ENCODE data around the gene GRPR.
"Not testable (repeated sequence)": the region's sequence is repeated elsewhere in the genome, so short reads cannot be mapped to it uniquely, and the experiment has no call there.

The GRPR gene

GRCh38 chrX:16134936-16135335 is 11.6 kb downstream of the GRPR start:
- Histone ChIP-seq H3K36me3 (ENCODE audit: control insufficient read depth, insufficient read depth, low read length) (no peaks in the 10 kb centered on the region), H3K27me3 (ENCODE audit: control insufficient read depth, insufficient read depth, low read length, poor library complexity, severe bottlenecking) (no peaks in the 10 kb centered on the region), H3K27ac (ENCODE audit: insufficient read depth, low read depth, low read length, poor library complexity, severe bottlenecking) (no peak overlapping the region), H3K4me1 (ENCODE audit: control insufficient read depth, insufficient read depth, low read length) (no peaks in the 10 kb centered on the region), H3K9me3 (ENCODE audit: control insufficient read depth, low read length) (no peaks in the 10 kb centered on the region), H3K4me3 (ENCODE audit: insufficient read depth, low read depth, low read length) (no peak overlapping the region)
- 65 to 88% methylated on average over 1 of the region's 1 CpG for WGBS, 2 experiments

DNA sequence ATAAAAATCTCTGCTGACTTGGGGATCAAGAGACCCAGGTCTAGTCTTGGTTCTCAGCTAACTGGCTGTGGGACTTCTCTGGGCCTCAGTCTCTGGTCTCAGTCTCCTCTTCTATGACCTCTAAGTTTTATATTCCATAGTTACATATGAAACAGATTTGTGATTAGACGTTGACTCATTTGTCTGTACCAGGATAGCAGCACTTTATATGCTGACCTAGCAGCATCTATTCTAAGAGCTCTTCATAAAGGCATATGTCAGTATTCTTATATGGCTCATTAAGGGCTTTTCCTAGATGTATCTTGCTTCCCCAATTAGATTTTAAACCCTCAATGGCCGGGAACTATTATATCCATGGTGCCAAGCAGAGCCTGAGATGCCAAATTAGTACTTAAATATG is 12.7 kb downstream of the GRPR start:
- H3K27me3 ChIP-seq (ENCODE audit: control insufficient read depth, insufficient read depth, low read length, poor library complexity, severe bottlenecking): no peaks in the 10 kb centered on the region
- no peaks in the 10 kb centered on the region for H3K36me3 ChIP-seq (ENCODE audit: control insufficient read depth, insufficient read depth, low read length)
- no peaks in the 10 kb centered on the region for H3K4me1 ChIP-seq (ENCODE audit: control insufficient read depth, insufficient read depth, low read length)
- H3K9me3 ChIP-seq (ENCODE audit: control insufficient read depth, low read length): no peaks in the 10 kb centered on the region
- no peak overlapping the region for H3K27ac ChIP-seq (ENCODE audit: insufficient read depth, low read depth, low read length, poor library complexity, severe bottlenecking)
- WGBS, 2 experiments: 95 to 100% methylated on average over 1 to 2 of the region's 2 CpGs
- H3K4me3 ChIP-seq (ENCODE audit: insufficient read depth, low read depth, low read length): no peak overlapping the region

GRCh38 chrX:16137416-16138107 is 14.2 kb downstream of the GRPR start:
- Histone ChIP-seq H3K36me3 (ENCODE audit: control insufficient read depth, insufficient read depth, low read length) (no peaks in the 10 kb centered on the region), H3K4me3 (ENCODE audit: insufficient read depth, low read depth, low read length) (no peak overlapping the region), H3K9me3 (ENCODE audit: control insufficient read depth, low read length) (no peaks in the 10 kb centered on the region), H3K27me3 (ENCODE audit: control insufficient read depth, insufficient read depth, low read length, poor library complexity, severe bottlenecking) (no peaks in the 10 kb centered on the region), H3K27ac (ENCODE audit: insufficient read depth, low read depth, low read length, poor library complexity, severe bottlenecking) (no peak overlapping the region), H3K4me1 (ENCODE audit: control insufficient read depth, insufficient read depth, low read length) (no peaks in the 10 kb centered on the region)

DNA sequence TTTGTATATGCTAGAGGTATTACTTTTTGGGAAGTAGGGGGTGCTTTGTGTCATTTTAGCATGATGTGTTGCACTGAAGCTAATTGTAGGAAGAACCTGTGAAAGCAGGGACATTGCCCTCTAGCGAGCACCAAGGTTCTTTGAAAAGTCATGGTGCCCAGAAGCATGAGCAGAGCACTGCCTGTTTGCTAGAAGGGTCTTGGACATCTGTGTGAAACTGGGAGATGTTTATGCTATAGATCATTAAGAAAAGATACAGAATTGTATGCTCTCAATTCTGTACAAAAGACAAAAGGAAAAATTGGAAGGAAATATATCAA is 14.7 kb downstream of the GRPR start:
- no peaks in the 10 kb centered on the region for H3K36me3 ChIP-seq (ENCODE audit: control insufficient read depth, insufficient read depth, low read length)
- H3K4me1 ChIP-seq (ENCODE audit: control insufficient read depth, insufficient read depth, low read length): no peaks in the 10 kb centered on the region
- no peak overlapping the region for H3K4me3 ChIP-seq (ENCODE audit: insufficient read depth, low read depth, low read length)
- 47 to 50% methylated on average over 1 of the region's 1 CpG for WGBS, 2 experiments
- H3K27ac ChIP-seq (ENCODE audit: insufficient read depth, low read depth, low read length, poor library complexity, severe bottlenecking): no peak overlapping the region
- H3K27me3 ChIP-seq (ENCODE audit: control insufficient read depth, insufficient read depth, low read length, poor library complexity, severe bottlenecking): no peaks in the 10 kb centered on the region
- no peaks in the 10 kb centered on the region for H3K9me3 ChIP-seq (ENCODE audit: control insufficient read depth, low read length)

DNA sequence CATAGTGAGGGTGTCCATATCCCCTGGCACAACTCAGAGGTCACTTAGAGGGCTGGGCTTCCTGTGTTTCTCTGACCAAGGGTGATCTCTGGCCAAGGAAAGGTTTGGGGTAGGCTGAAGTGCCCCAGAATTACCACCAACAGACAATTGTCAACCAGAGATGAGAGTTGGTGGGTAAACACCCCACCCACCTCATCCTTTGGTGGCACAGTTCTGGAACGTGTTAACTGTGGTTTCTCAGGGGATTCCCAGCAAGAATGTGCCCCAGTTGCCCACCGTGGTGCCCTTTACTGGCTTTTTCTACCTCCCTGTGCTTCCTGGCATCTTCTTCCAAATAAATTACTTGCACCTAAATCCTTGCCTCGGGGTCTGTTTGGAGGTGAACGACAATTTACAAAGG is 17.1 kb downstream of the GRPR start:
- Histone ChIP-seq H3K4me1 (ENCODE audit: control insufficient read depth, insufficient read depth, low read length) (no peaks in the 10 kb centered on the region), H3K9me3 (ENCODE audit: control insufficient read depth, low read length) (no peaks in the 10 kb centered on the region), H3K4me3 (ENCODE audit: insufficient read depth, low read depth, low read length) (no peak overlapping the region), H3K27me3 (ENCODE audit: control insufficient read depth, insufficient read depth, low read length, poor library complexity, severe bottlenecking) (no peaks in the 10 kb centered on the region), H3K27ac (ENCODE audit: insufficient read depth, low read depth, low read length, poor library complexity, severe bottlenecking) (no peak overlapping the region), H3K36me3 (ENCODE audit: control insufficient read depth, insufficient read depth, low read length) (no peaks in the 10 kb centered on the region)
- 86 to 90% methylated on average over 4 of the region's 4 CpGs for WGBS, 2 experiments

- no peaks in the 10 kb centered on the region for H3K4me1 ChIP-seq (ENCODE audit: control insufficient read depth, insufficient read depth, low read length)
- no peak overlapping the region for H3K4me3 ChIP-seq (ENCODE audit: insufficient read depth, low read depth, low read length)
- H3K27ac ChIP-seq (ENCODE audit: insufficient read depth, low read depth, low read length, poor library complexity, severe bottlenecking): no peak overlapping the region
- no peaks in the 10 kb centered on the region for H3K27me3 ChIP-seq (ENCODE audit: control insufficient read depth, insufficient read depth, low read length, poor library complexity, severe bottlenecking)
- H3K9me3 ChIP-seq (ENCODE audit: control insufficient read depth, low read length): no peaks in the 10 kb centered on the region
- no peaks in the 10 kb centered on the region for H3K36me3 ChIP-seq (ENCODE audit: control insufficient read depth, insufficient read depth, low read length)
These were observed 17.6 kb downstream of the GRPR start for GRCh38 chrX:16140983-16141382.

DNA sequence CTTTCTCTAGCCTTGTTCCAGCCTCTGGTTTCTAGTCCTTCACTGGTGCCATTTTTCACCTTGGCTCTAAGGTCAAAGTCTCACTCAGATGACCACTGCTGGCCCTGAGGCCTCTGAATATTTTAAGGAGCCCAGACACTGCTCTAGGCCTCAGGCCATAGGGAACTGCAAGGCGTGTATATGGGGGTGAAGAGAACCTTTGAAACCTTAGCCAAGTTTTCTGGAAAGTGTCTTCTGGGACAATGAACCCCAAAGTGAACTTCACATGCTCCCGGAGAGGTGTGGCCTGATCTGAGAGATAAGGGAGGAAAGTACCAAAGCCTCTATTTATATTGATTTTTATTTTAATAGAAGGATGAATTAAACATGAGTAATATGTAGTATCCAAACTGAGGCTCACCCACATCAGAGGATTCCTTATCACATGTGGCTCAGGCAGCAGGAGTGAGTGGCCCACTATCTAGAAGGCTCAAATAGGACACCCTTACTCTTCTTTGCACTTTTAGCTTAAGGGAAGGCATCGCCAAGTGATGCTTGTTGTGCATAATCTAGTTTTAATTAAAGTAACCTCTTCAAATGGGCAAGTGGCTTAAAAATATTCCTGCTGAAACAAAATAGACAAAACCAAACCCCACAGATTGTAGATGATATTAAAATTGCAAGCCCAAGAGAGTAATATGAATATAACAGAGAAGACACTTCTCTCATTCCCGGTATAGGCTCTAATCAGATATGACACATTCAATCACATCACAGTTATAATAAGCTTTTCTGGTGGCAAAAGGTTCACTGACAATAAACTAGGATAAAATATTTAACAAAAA is 18.3 kb downstream of the GRPR start:
- no peaks in the 10 kb centered on the region for H3K36me3 ChIP-seq (ENCODE audit: control insufficient read depth, insufficient read depth, low read length)
- H3K27ac ChIP-seq (ENCODE audit: insufficient read depth, low read depth, low read length, poor library complexity, severe bottlenecking): no peak overlapping the region
- WGBS, 2 experiments: 94 to 96% methylated on average over 1 to 2 of the region's 4 CpGs
- no peak overlapping the region for H3K4me3 ChIP-seq (ENCODE audit: insufficient read depth, low read depth, low read length)
- no peaks in the 10 kb centered on the region for H3K27me3 ChIP-seq (ENCODE audit: control insufficient read depth, insufficient read depth, low read length, poor library complexity, severe bottlenecking)
- H3K4me1 ChIP-seq (ENCODE audit: control insufficient read depth, insufficient read depth, low read length): no peaks in the 10 kb centered on the region
- no peaks in the 10 kb centered on the region for H3K9me3 ChIP-seq (ENCODE audit: control insufficient read depth, low read length)

- H3K36me3 ChIP-seq (ENCODE audit: control insufficient read depth, insufficient read depth, low read length): no peaks in the 10 kb centered on the region
- H3K9me3 ChIP-seq (ENCODE audit: control insufficient read depth, low read length): no peaks in the 10 kb centered on the region
- H3K27ac ChIP-seq (ENCODE audit: insufficient read depth, low read depth, low read length, poor library complexity, severe bottlenecking): no peak overlapping the region
- no peaks in the 10 kb centered on the region for H3K4me1 ChIP-seq (ENCODE audit: control insufficient read depth, insufficient read depth, low read length)
- H3K4me3 ChIP-seq (ENCODE audit: insufficient read depth, low read depth, low read length): no peak overlapping the region
- no peaks in the 10 kb centered on the region for H3K27me3 ChIP-seq (ENCODE audit: control insufficient read depth, insufficient read depth, low read length, poor library complexity, severe bottlenecking)
These were observed 18.8 kb downstream of the GRPR start for GRCh38 chrX:16142246-16142558.

DNA sequence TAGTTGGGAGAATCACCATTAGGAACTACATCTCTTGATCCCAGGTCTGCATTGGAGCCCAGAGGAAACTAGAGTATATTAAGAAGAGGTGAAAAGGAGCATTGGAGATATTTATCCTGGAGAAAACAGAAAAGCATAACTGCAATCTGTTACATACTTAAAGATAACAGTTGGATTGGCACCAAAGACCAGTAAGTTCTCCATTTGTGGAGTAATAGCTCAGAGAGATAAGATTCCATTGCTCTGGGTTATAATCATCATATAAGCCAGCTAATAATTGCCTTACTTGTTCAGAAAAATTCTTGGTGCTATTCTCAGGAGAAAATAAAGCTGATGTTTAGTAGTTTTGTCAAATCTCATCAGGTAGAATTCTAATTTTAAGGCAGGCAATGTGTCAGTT is 20.6 kb downstream of the GRPR start:
- Histone ChIP-seq H3K4me3 (ENCODE audit: insufficient read depth, low read depth, low read length) (no peak overlapping the region), H3K27me3 (ENCODE audit: control insufficient read depth, insufficient read depth, low read length, poor library complexity, severe bottlenecking) (no peaks in the 10 kb centered on the region), H3K36me3 (ENCODE audit: control insufficient read depth, insufficient read depth, low read length) (no peaks in the 10 kb centered on the region), H3K27ac (ENCODE audit: insufficient read depth, low read depth, low read length, poor library complexity, severe bottlenecking) (no peak overlapping the region), H3K4me1 (ENCODE audit: control insufficient read depth, insufficient read depth, low read length) (no peaks in the 10 kb centered on the region), H3K9me3 (ENCODE audit: control insufficient read depth, low read length) (no peaks in the 10 kb centered on the region)

DNA sequence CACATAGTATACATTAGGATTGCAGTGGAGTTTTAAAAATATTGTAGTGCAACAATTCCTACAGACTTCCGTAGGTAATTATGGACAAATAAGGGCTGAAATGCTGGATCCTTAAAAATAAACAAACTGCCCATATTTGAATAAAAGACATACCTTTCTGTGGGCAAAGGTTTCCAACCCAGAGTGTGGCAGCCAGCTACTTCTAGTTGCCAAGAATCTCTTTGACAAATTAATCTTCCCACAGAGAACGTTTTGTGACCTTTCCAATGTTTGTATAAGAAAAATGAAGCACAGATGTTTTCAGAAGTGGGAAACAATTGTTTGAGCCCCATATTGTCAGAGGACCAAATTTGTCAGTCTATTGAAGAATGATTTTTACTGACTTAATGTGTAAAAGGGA is 21.1 kb downstream of the GRPR start:
- Histone ChIP-seq H3K4me1 (ENCODE audit: control insufficient read depth, insufficient read depth, low read length) (no peaks in the 10 kb centered on the region), H3K9me3 (ENCODE audit: control insufficient read depth, low read length) (no peaks in the 10 kb centered on the region), H3K4me3 (ENCODE audit: insufficient read depth, low read depth, low read length) (no peak overlapping the region), H3K27me3 (ENCODE audit: control insufficient read depth, insufficient read depth, low read length, poor library complexity, severe bottlenecking) (no peaks in the 10 kb centered on the region), H3K27ac (ENCODE audit: insufficient read depth, low read depth, low read length, poor library complexity, severe bottlenecking) (no peak overlapping the region), H3K36me3 (ENCODE audit: control insufficient read depth, insufficient read depth, low read length) (no peaks in the 10 kb centered on the region)
- 90 to 100% methylated on average over 1 to 2 of the region's 2 CpGs for WGBS, 2 experiments

GRCh38 chrX:16145093-16145492 is 21.7 kb downstream of the GRPR start:
- not testable (repeated sequence) for H3K4me1 ChIP-seq (ENCODE audit: control insufficient read depth, insufficient read depth, low read length); H3K36me3 ChIP-seq (ENCODE audit: control insufficient read depth, insufficient read depth, low read length); H3K4me3 ChIP-seq (ENCODE audit: insufficient read depth, low read depth, low read length); H3K9me3 ChIP-seq (ENCODE audit: control insufficient read depth, low read length); H3K27ac ChIP-seq (ENCODE audit: insufficient read depth, low read depth, low read length, poor library complexity, severe bottlenecking); H3K27me3 ChIP-seq (ENCODE audit: control insufficient read depth, insufficient read depth, low read length, poor library complexity, severe bottlenecking)
- 91 to 100% methylated on average over 1 of the region's 1 CpG for WGBS, 2 experiments

All from ectodermal cell (in vitro differentiated cells).